ENCODE measurements around the gene JMJD1C.

DNA sequence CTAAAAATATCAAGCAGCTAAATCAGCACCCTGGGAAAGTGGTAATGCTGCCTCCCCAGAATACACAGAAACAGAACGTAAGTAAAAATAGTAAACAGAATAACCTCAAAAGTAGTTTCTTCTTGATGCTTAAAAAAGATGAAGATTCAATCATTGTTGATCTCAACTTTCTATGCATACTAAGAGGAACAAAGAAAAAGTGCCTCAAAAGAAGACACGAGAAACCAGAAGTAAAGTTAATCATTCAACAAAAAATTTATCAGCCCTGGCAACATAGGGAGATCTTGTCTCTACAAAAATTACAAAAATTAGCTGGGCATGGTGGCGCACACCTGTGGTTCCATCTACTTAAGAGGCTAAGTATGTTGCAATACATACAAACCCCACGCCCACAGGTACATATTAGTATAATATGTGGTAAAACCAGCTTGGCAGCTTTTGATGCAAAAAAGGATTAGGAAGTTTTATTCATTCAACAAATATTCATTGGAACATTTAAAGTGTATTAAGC, 179.0 kb downstream of the JMJD1C start:
- no peak for TF ChIP-seq POLR2A (IDR thresholded peaks at IDR 0.05)
- TF ChIP-seq, protein P1, sequence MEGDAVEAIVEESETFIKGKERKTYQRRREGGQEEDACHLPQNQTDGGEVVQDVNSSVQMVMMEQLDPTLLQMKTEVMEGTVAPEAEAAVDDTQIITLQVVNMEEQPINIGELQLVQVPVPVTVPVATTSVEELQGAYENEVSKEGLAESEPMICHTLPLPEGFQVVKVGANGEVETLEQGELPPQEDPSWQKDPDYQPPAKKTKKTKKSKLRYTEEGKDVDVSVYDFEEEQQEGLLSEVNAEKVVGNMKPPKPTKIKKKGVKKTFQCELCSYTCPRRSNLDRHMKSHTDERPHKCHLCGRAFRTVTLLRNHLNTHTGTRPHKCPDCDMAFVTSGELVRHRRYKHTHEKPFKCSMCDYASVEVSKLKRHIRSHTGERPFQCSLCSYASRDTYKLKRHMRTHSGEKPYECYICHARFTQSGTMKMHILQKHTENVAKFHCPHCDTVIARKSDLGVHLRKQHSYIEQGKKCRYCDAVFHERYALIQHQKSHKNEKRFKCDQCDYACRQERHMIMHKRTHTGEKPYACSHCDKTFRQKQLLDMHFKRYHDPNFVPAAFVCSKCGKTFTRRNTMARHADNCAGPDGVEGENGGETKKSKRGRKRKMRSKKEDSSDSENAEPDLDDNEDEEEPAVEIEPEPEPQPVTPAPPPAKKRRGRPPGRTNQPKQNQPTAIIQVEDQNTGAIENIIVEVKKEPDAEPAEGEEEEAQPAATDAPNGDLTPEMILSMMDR (IDR thresholded peaks at IDR 0.05) = no peak

Measured in adrenal gland (tissue), 5 donors.